Measurements from ENCODE around the gene COL28A1.

DNA sequence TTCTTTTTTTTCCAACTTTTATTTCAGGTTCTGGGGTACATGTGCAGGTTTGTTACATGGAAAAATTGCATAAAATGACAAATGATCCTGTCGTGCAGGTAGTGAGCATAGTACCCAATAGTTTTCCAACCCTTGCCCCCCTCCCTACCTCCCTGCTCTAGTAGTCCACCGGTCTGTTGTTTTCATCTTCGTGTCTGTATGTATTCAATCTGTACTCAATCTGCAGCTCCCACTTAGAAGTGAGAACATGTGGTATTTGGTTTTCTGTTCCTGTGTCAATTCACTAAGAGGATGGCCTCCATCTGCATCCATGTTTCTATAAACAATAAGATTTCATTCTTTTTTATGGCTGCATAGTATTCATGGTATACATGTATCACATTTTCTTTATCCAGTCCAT is 202.1 kb downstream of the COL28A1 start:
- TF ChIP-seq, protein P1, sequence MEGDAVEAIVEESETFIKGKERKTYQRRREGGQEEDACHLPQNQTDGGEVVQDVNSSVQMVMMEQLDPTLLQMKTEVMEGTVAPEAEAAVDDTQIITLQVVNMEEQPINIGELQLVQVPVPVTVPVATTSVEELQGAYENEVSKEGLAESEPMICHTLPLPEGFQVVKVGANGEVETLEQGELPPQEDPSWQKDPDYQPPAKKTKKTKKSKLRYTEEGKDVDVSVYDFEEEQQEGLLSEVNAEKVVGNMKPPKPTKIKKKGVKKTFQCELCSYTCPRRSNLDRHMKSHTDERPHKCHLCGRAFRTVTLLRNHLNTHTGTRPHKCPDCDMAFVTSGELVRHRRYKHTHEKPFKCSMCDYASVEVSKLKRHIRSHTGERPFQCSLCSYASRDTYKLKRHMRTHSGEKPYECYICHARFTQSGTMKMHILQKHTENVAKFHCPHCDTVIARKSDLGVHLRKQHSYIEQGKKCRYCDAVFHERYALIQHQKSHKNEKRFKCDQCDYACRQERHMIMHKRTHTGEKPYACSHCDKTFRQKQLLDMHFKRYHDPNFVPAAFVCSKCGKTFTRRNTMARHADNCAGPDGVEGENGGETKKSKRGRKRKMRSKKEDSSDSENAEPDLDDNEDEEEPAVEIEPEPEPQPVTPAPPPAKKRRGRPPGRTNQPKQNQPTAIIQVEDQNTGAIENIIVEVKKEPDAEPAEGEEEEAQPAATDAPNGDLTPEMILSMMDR (optimal IDR thresholded peaks at IDR 0.05 in 1 of 3, IDR thresholded peaks at IDR 0.05 in 1 of 3, conservative IDR thresholded peaks at IDR 0.05 in 1 of 3; ENCODE audit: extremely low read depth in 1 of 3, insufficient read depth in 2 of 3, low read length in 3 of 3): no peak
- TF ChIP-seq EZH2 (IDR thresholded peaks at IDR 0.05; ENCODE audit: low read length): no peak
